Tibial artery (tissue), 4 donors: Measurements from ENCODE around the gene SLC25A30.
A peak's percentile ranks its signal among the peaks of the same experiment; 100 is the strongest.
"Not testable (repeated sequence)": the region's sequence is repeated elsewhere in the genome, so short reads cannot be mapped to it uniquely, and the experiment has no call there.

Source experiments
- DNase-seq, 2 donors: peaks; one replicate each; pipeline ENCODE4 v3.0.0-alpha.2; 2019
- H3K27ac ChIP-seq, 2 donors: fragments of 200-600 bp; sonication (generic) in 1 of 2; 1 replicate in 1 of 2; 2 replicates in 1 of 2; pipeline ENCODE4 v1.5.1; 2018 to 2019; ENCODE audit warnings: mild to moderate bottlenecking in 1 of 2
- H3K27me3 ChIP-seq, 2 donors: fragments of 200-600 bp; sonication (generic) in 1 of 2; one replicate each; pipeline versions ENCODE4 v1.5.1 to v1.6.0; 2016 to 2019
- H3K36me3 ChIP-seq, 3 donors: fragments of 200-600 bp; sonication (generic) in 2 of 3; one replicate each; pipeline ENCODE4 v1.5.1; 2016 to 2019; ENCODE audit warnings: mild to moderate bottlenecking in 2 of 3
- H3K4me1 ChIP-seq, 4 donors: fragments of 200-600 bp; sonication (generic) in 2 of 4; 1 replicate in 3 of 4; 2 replicates in 1 of 4; pipeline ENCODE4 v1.5.1; 2016 to 2019
- H3K4me3 ChIP-seq, 2 donors: fragments of 200-600 bp; sonication (generic) in 1 of 2; 1 replicate in 1 of 2; 2 replicates in 1 of 2; pipeline ENCODE4 v1.5.1; 2018 to 2019; ENCODE audit warnings: mild to moderate bottlenecking in 2 of 2
- H3K9me3 ChIP-seq, 3 donors: fragments of 200-600 bp; sonication (generic) in 1 of 3; one replicate each; pipeline ENCODE4 v1.5.1; 2016 to 2019
- intact Hi-C: fragments of 100-400 bp; cut with DNase I; formaldehyde crosslinking; loops from one replicate; pipeline ENCODE4 v1.15.0; 2023; ENCODE audit warnings: low total_unique reads
- TF ChIP-seq, protein P1 (sequence below), 2 experiments: fragments of 200-600 bp in 1 of 2; fragments of 450-650 bp in 1 of 2; IDR thresholded peaks; one replicate each; pipeline ENCODE4 v1.5.1; 2017 to 2019; ENCODE audit warnings: antibody characterized with exemption in 2 of 2, mild to moderate bottlenecking in 1 of 2, moderate library complexity in 1 of 2

Gene SLC25A30

DNA sequence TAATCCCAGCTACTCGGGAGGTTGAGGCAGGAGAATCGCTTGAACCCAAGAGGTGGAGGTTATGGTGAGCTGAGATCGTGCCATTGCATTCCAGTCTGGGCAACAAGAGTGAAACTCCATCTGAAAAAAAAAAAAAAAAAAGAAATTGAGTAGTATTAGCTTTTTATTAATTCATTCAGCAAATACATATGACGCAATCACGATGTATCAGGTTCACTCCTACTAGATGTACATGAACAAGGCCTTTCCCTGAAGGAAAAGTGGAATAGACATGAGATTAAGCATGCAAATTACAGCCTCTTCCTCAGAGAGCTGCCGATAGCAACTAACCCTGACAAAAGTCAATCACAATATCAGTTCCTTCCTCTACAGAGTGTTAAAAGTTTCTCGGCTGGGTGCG, 68.0 kb downstream of the SLC25A30 start:
- no peak overlapping the region for H3K27ac ChIP-seq
- no peak overlapping the region for H3K4me3 ChIP-seq
- no peaks in the 10 kb centered on the region for H3K27me3 ChIP-seq
- H3K36me3 ChIP-seq, result peaks cover 48 to 92% (median 86%) of the 10 kb centered on the region in 3 donors
- no peaks in the 10 kb centered on the region for H3K9me3 ChIP-seq
- peaks cover 0 to 6% (median 0%) of the 10 kb centered on the region in 4 donors for H3K4me1 ChIP-seq
- TF ChIP-seq, protein P1, sequence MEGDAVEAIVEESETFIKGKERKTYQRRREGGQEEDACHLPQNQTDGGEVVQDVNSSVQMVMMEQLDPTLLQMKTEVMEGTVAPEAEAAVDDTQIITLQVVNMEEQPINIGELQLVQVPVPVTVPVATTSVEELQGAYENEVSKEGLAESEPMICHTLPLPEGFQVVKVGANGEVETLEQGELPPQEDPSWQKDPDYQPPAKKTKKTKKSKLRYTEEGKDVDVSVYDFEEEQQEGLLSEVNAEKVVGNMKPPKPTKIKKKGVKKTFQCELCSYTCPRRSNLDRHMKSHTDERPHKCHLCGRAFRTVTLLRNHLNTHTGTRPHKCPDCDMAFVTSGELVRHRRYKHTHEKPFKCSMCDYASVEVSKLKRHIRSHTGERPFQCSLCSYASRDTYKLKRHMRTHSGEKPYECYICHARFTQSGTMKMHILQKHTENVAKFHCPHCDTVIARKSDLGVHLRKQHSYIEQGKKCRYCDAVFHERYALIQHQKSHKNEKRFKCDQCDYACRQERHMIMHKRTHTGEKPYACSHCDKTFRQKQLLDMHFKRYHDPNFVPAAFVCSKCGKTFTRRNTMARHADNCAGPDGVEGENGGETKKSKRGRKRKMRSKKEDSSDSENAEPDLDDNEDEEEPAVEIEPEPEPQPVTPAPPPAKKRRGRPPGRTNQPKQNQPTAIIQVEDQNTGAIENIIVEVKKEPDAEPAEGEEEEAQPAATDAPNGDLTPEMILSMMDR (IDR thresholded peaks at IDR 0.05), result no peak
- intact Hi-C loops, result no loop called here
- DNase-seq, result no peak

DNA sequence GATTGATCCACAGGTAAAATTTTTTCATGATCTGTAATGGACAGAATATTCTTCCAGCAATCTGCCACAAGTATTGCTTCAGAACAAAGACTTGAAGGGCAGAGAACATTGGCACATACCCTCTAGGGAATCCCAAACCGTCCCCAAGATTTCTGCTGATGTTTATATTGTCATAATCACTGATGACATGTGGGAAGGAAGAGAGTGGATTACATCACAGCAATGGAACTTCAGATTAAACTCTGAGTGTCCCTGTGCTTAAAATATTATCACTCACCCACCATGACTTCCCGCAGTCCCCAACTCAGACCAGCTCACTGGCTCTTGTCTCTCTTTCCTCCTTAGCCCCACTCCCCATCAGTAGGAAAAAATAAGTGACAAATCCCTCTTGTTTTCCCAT, 68.7 kb downstream of the SLC25A30 start:
- TF ChIP-seq, protein P1 (IDR thresholded peaks at IDR 0.05), result no peak

DNA sequence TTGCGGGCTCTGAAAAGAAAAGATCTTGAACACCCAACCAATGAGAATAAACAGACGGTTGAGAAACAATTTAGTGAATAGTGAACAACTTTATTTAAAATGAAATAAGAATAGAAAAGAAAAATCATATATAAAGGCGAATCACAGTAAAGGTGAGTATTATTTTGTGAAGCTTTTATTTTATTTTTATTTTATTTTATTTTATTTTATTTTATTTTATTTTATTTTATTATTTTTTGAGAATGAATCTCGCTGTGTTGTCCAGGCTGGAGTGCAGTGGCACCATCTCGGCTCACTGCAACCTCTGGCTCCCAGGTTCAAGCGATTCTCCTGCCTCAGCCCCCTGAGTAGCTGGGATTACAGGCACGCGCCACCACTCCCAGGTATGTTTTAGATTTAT, 74.1 kb downstream of the SLC25A30 start:
- H3K9me3 ChIP-seq, DNase-seq, intact Hi-C loops, H3K4me3 ChIP-seq, H3K27me3 ChIP-seq: not testable (repeated sequence)
- Histone ChIP-seq H3K27ac (peak overlapping the region in 1 of 2 donors; percentile 100), H3K4me1 (peaks cover 0 to 34% (median 11%) of the 10 kb centered on the region in 4 donors), H3K36me3 (peaks cover 27 to 53% (median 51%) of the 10 kb centered on the region in 3 donors)

More for the DNA sequence above, 68.7 kb downstream of the SLC25A30 start:
- Histone ChIP-seq H3K4me1 (peaks cover 0 to 6% (median 0%) of the 10 kb centered on the region in 4 donors), H3K36me3 (peaks cover 48 to 92% (median 86%) of the 10 kb centered on the region in 3 donors), H3K27ac (no peak overlapping the region), H3K27me3 (no peaks in the 10 kb centered on the region), H3K9me3 (no peaks in the 10 kb centered on the region), H3K4me3 (no peak overlapping the region)
- DNase-seq, result no peak
- intact Hi-C loops, result no loop called here
